Smooth muscle cell (in vitro differentiated cells): ENCODE results near the gene CT47A7. TPM values are rescaled to one million over a fixed set of nuclear protein-coding genes. Genes with fewer than 3 reads are reported as not detected.
"Not testable (repeated sequence)": the region's sequence is repeated elsewhere in the genome, so short reads cannot be mapped to it uniquely, and the experiment has no call there.

Source experiments
- DNase-seq: peaks from one replicate; lab custom pipeline; 2025; ENCODE audit not compliant: unreplicated experiment; lab: John Stamatoyannopoulos, UW
- H2AFZ ChIP-seq: fragments of 200-600 bp; sonication (generic); 2 replicates; pipeline ENCODE4 v1.6.0; 2016; ENCODE audit warnings: antibody characterized with exemption, low read depth, mild to moderate bottlenecking
- H3F3A ChIP-seq: fragments of 200-600 bp; sonication (generic); 2 replicates; pipeline ENCODE4 v1.6.0; 2017; ENCODE audit warnings: antibody characterized with exemption, low read depth
- H3K27ac ChIP-seq: fragments of 200-600 bp; sonication (generic); 2 replicates; pipeline ENCODE4 v1.5.1; 2016; ENCODE audit warnings: low read depth, mild to moderate bottlenecking
- H3K27me3 ChIP-seq: fragments of 200-600 bp; sonication (generic); 2 replicates; pipeline ENCODE4 v1.6.1; 2016; ENCODE audit warnings: low read depth, mild to moderate bottlenecking
- H3K36me3 ChIP-seq: fragments of 200-600 bp; sonication (generic); 2 replicates; pipeline ENCODE4 v1.5.1; 2016; ENCODE audit warnings: low read depth
- H3K4me1 ChIP-seq: fragments of 200-600 bp; sonication (generic); 2 replicates; pipeline ENCODE4 v1.5.1; 2016; ENCODE audit warnings: low read depth
- H3K4me2 ChIP-seq: fragments of 200-600 bp; sonication (generic); 2 replicates; pipeline ENCODE4 v1.6.0; 2016; ENCODE audit warnings: mild to moderate bottlenecking
- H3K4me3 ChIP-seq: fragments of 200-600 bp; sonication (generic); 2 replicates; pipeline ENCODE4 v1.5.1; 2016; ENCODE audit warnings: mild to moderate bottlenecking
- H3K79me2 ChIP-seq: fragments of 200-600 bp; sonication (generic); 2 replicates; pipeline ENCODE4 v1.6.0; 2016; ENCODE audit warnings: low read depth, mild to moderate bottlenecking
- H3K9ac ChIP-seq: fragments of 200-600 bp; sonication (generic); 2 replicates; pipeline ENCODE4 v1.6.0; 2016; ENCODE audit warnings: low read depth
- H3K9me3 ChIP-seq: fragments of 200-600 bp; sonication (generic); replicated peaks from 2 replicates; pipeline ENCODE4 v1.5.1; 2016; ENCODE audit warnings: low read depth
- H4K20me1 ChIP-seq: fragments of 200-600 bp; sonication (generic); 2 replicates; pipeline ENCODE4 v1.6.0; 2016; ENCODE audit warnings: low read depth
- WGBS: methylation state at CpG from one replicate; pipeline ENCODE4 v1.1.7; 2016; ENCODE audit warnings: low lambda C conversion rate; 5-methylcytosine and 5-hydroxymethylcytosine counted together
- polyA plus RNA-seq: library from polyadenylated mRNA; unstranded; fragments of >200 nt; fragmentation: Nextera tagmentation; extraction: Ambion mirVana; gene quantifications from 2 replicates; pipeline ENCODE4 v1.2.1, GENCODE V29; 2016
- small RNA-seq: library from RNA; depleted of rRNA; stranded (forward); fragments of <200 nt; gene quantifications from one replicate; pipeline ENCODE3, GENCODE V24; 2014
- total RNA-seq: library from RNA; depleted of rRNA; stranded (reverse); fragments of >200 nt; gene quantifications from 2 replicates; pipeline ENCODE4 v1.2.3, GENCODE V29; 2014
- TF ChIP-seq, protein P1 (sequence below): fragments of 200-600 bp; sonication (generic); IDR thresholded peaks from 2 replicates; pipeline ENCODE4 v1.5.1; 2017; ENCODE audit warnings: borderline replicate concordance, mild to moderate bottlenecking, antibody characterized with exemption; ENCODE audit not compliant: insufficient read depth, poor library complexity, severe bottlenecking

CT47A7 gene
- total RNA-seq (not detected in 2 replicates), polyA plus RNA-seq (not detected in 2 replicates)

DNA sequence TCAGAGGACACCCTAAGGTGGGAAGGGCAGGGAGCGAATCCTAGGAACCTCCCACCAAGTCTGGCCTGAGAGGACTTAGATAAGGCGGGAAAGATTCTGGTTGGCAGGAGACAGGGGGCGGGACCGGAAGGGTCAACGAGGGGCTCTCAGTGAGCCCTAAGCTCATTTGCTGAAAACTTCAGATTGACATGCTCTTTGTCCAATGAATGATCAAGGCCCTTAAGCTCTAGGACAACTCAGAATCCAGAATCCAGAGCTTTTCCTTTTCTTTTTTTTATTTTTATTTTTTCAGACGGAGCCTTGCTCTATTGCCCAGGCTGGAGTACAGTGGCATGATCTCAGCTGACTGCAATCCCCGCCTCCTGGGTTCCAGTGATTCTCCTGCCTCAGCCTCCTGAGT lies at the start of gene CT47A7:
CT47A7 (minus strand) TSS at position 101 of the 400 bp plus-strand sequence. CDS start 255 bp downstream, outside the sequence.
- not testable (repeated sequence) for H3K79me2 ChIP-seq, H3K4me1 ChIP-seq, H3K4me3 ChIP-seq, H2AFZ ChIP-seq, H3K36me3 ChIP-seq, H3K27me3 ChIP-seq, H3K9ac ChIP-seq, H3F3A ChIP-seq, H3K4me2 ChIP-seq, H4K20me1 ChIP-seq, H3K9me3 ChIP-seq, DNase-seq, H3K27ac ChIP-seq
- WGBS = no CpG with 5 or more reads among the region's 7 CpGs

DNA sequence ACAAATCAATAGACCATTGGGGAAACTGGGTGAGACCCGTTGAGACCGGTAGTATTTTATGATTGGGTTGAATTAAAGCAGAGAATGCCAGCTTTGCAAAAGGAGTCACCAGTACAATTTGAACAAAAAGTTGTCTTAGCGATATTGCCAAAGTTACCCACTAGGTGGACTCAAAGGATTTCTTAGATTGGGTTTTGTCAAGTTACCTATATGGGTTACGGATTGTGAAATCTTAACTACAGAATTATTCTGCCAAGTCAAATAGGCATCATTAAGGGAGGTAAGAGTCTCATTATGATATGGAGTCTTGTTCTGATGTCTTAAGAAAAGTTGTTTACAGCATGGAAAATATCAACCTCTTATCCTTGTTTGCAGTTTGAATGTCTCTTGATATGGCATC lies 44.2 kb upstream of the CT47A7 start:
- H3K4me2 ChIP-seq = no peak overlapping the region
- no peak for DNase-seq
- no peak overlapping the region for H3K27ac ChIP-seq
- H3K4me1 ChIP-seq = no peaks in the 10 kb centered on the region
- H3K9me3 ChIP-seq = no peaks in the 10 kb centered on the region
- H3K36me3 ChIP-seq = no peaks in the 10 kb centered on the region
- no peaks in the 10 kb centered on the region for H4K20me1 ChIP-seq
- H2AFZ ChIP-seq = no peak overlapping the region
- no peaks in the 10 kb centered on the region for H3F3A ChIP-seq
- TF ChIP-seq, protein P1, sequence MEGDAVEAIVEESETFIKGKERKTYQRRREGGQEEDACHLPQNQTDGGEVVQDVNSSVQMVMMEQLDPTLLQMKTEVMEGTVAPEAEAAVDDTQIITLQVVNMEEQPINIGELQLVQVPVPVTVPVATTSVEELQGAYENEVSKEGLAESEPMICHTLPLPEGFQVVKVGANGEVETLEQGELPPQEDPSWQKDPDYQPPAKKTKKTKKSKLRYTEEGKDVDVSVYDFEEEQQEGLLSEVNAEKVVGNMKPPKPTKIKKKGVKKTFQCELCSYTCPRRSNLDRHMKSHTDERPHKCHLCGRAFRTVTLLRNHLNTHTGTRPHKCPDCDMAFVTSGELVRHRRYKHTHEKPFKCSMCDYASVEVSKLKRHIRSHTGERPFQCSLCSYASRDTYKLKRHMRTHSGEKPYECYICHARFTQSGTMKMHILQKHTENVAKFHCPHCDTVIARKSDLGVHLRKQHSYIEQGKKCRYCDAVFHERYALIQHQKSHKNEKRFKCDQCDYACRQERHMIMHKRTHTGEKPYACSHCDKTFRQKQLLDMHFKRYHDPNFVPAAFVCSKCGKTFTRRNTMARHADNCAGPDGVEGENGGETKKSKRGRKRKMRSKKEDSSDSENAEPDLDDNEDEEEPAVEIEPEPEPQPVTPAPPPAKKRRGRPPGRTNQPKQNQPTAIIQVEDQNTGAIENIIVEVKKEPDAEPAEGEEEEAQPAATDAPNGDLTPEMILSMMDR = no peak
- H3K27me3 ChIP-seq = no peaks in the 10 kb centered on the region
- 60% methylated on average over 4 of the region's 4 CpGs for WGBS
- no peak overlapping the region for H3K4me3 ChIP-seq
- no peak overlapping the region for H3K9ac ChIP-seq
- H3K79me2 ChIP-seq = no peaks in the 10 kb centered on the region

DNA sequence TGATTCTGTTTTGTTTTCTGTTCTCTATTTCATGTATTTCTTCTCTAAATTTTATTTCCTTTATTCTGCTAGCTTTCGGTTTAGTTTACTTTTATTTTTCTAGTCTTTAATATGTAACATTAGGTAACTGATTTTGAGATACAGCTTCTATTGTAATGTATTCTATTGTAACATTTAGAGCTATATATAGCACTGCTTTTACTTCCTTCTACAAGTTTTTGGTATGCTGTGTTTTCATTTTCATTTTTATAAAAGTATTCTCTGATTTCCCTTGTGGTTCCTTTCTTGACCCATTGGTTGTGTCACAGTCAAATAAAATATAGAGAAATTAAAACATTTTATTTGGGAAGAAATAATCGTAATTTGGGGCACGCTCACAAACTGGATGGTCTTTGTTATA lies 43.0 kb upstream of the CT47A7 start:
- Histone ChIP-seq H3K4me3 (no peak overlapping the region), H3K27me3 (no peaks in the 10 kb centered on the region), H2AFZ (no peak overlapping the region), H3K9me3 (no peaks in the 10 kb centered on the region), H3K79me2 (no peaks in the 10 kb centered on the region), H3K9ac (no peak overlapping the region), H3K4me1 (no peaks in the 10 kb centered on the region), H4K20me1 (no peaks in the 10 kb centered on the region), H3K4me2 (no peak overlapping the region), H3K36me3 (no peaks in the 10 kb centered on the region), H3K27ac (no peak overlapping the region), H3F3A (no peaks in the 10 kb centered on the region)
- TF ChIP-seq, protein P1 = no peak
- WGBS = 76% methylated on average over 3 of the region's 3 CpGs
- no peak for DNase-seq

DNA sequence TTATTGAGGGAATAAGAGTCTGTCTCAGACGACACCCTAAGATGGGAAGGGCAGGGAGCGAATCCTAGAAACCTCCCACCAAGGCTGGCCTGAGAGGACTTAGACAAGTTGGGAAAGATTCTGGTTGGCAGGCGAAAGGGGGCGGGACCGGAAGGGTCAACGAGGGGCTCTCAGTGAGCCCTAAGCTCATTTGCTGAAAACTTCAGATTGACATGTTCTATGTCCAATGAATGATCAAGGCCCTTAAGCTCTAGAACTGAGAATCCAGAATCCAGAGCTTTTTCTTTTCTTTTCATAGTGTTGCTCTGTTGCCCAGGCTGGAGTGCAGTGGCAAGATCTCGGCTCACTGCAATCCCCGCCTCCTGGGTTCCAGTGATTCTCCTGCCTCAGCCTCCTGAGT lies 29.3 kb upstream of the CT47A7 start, which contains the start of gene CT47A1:
CT47A1 (minus strand) TSS at position 101 of the 400 bp plus-strand sequence. CDS start 231 bp downstream, outside the sequence.
- H3F3A ChIP-seq, H2AFZ ChIP-seq, H3K4me1 ChIP-seq, H3K36me3 ChIP-seq, H3K27ac ChIP-seq, H3K4me3 ChIP-seq, H3K9me3 ChIP-seq, H3K27me3 ChIP-seq, DNase-seq, H3K4me2 ChIP-seq, H3K79me2 ChIP-seq, H4K20me1 ChIP-seq, H3K9ac ChIP-seq: not testable (repeated sequence)
- no CpG with 5 or more reads among the region's 8 CpGs for WGBS

Small RNA genes lying within 50 kb of the gene (small RNA-seq; reads per million reads assigned to genes)
- gene AL670379.1 (not detected), gene AL670379.10 (not detected), gene AL670379.11 (not detected), gene AL670379.12 (not detected), gene AL670379.2 (not detected), gene AL670379.3 (not detected), gene AL670379.4 (not detected), gene AL670379.5 (not detected), gene AL670379.6 (not detected), gene AL670379.7 (not detected), gene AL670379.8 (not detected), gene AL670379.9 (not detected)

Other genes starting within 250 kb of the CT47A7 start
- not detected in 2 replicates for gene CT47B1, start 80.7 kb downstream of the CT47A7 start, total RNA-seq
- gene CT47B1, start 80.7 kb downstream of the CT47A7 start, polyA plus RNA-seq = not detected in 2 replicates
- gene CT47A11, start 19.4 kb downstream of the CT47A7 start, total RNA-seq = not detected in 2 replicates
- not detected in 2 replicates for gene CT47A11, start 19.4 kb downstream of the CT47A7 start, polyA plus RNA-seq
- gene CT47A10, start 14.6 kb downstream of the CT47A7 start, total RNA-seq = not detected in 2 replicates
- not detected in 2 replicates for gene CT47A10, start 14.6 kb downstream of the CT47A7 start, polyA plus RNA-seq
- gene CT47A9, start 9.7 kb downstream of the CT47A7 start, total RNA-seq = not detected in 2 replicates
- not detected in 2 replicates for gene CT47A9, start 9.7 kb downstream of the CT47A7 start, polyA plus RNA-seq
- gene CT47A8, start 4.9 kb downstream of the CT47A7 start, total RNA-seq = not detected in 2 replicates
- gene CT47A8, start 4.9 kb downstream of the CT47A7 start, polyA plus RNA-seq = not detected in 2 replicates
- gene CT47A6, start 4.9 kb upstream of the CT47A7 start, total RNA-seq = not detected in 2 replicates
- not detected in 2 replicates for gene CT47A6, start 4.9 kb upstream of the CT47A7 start, polyA plus RNA-seq
- not detected in 2 replicates for gene CT47A5, start 9.7 kb upstream of the CT47A7 start, total RNA-seq
- not detected in 2 replicates for gene CT47A5, start 9.7 kb upstream of the CT47A7 start, polyA plus RNA-seq
- not detected in 2 replicates for gene CT47A4, start 14.6 kb upstream of the CT47A7 start, total RNA-seq
- not detected in 2 replicates for gene CT47A4, start 14.6 kb upstream of the CT47A7 start, polyA plus RNA-seq
- gene CT47A3, start 19.5 kb upstream of the CT47A7 start, total RNA-seq = not detected in 2 replicates
- not detected in 2 replicates for gene CT47A3, start 19.5 kb upstream of the CT47A7 start, polyA plus RNA-seq
- not detected in 2 replicates for gene CT47A2, start 24.3 kb upstream of the CT47A7 start, total RNA-seq
- not detected in 2 replicates for gene CT47A2, start 24.3 kb upstream of the CT47A7 start, polyA plus RNA-seq
- not detected in 2 replicates for gene CT47A1, start 29.2 kb upstream of the CT47A7 start, total RNA-seq
- not detected in 2 replicates for gene CT47A1, start 29.2 kb upstream of the CT47A7 start, polyA plus RNA-seq
- gene GLUD2, start 91.0 kb upstream of the CT47A7 start, total RNA-seq = 0.85 and 2.2 TPM in 2 replicates
- 0.08 and 0.13 TPM in 2 replicates for gene GLUD2, start 91.0 kb upstream of the CT47A7 start, polyA plus RNA-seq